ENCODE data around the gene UQCC2.

UQCC2 gene

DNA sequence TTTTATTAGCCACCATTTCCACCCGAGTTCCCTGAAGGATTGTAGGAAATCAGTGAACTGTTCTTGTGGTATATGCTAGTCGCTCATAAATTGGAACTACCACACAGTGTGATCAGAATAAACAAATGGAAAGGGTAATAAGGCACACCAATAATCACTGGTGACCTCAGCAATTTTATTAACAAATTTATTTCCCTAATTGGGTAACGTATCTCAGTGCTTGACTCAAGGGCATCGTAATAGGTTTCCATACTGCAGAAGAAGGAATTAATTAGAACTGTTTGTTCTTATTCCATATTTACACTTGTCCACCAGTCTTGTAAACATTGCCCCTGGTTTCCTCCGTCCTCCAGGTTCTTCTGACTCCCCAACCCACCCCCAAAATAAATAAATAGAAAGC, 10.0 kb upstream of the UQCC2 start:
- no peak for TF ChIP-seq CTCF (IDR thresholded peaks at IDR 0.05; ENCODE audit: low read length, missing control alignments)

GRCh38 chr6:33720998-33721397, 9.5 kb upstream of the UQCC2 start:
- no peak overlapping the region for H3K4me3 ChIP-seq (replicated peaks; ENCODE audit: low read depth, low read length)
- TF ChIP-seq CTCF (IDR thresholded peaks at IDR 0.05; ENCODE audit: low read length, missing control alignments), result no peak
- DNase-seq (ENCODE audit: low read depth), result no peak

More for the DNA sequence above, 10.0 kb upstream of the UQCC2 start:
- no peak overlapping the region for H3K4me3 ChIP-seq (replicated peaks; ENCODE audit: low read depth, low read length)
- DNase-seq (ENCODE audit: low read depth), result no peak

- no peak for DNase-seq (ENCODE audit: low read depth)
- H3K4me3 ChIP-seq (replicated peaks; ENCODE audit: low read depth, low read length), result no peak overlapping the region
- TF ChIP-seq CTCF (IDR thresholded peaks at IDR 0.05; ENCODE audit: low read length, missing control alignments), result no peak
Observed at GRCh38 chr6:33719326-33719987, 8.0 kb upstream of the UQCC2 start.

- H3K4me3 ChIP-seq (replicated peaks; ENCODE audit: low read depth, low read length), result no peak overlapping the region
- TF ChIP-seq CTCF (IDR thresholded peaks at IDR 0.05; ENCODE audit: low read length, missing control alignments), result no peak
- no peak for DNase-seq (ENCODE audit: low read depth)
Observed at GRCh38 chr6:33718713-33719112, 7.2 kb upstream of the UQCC2 start.

DNA sequence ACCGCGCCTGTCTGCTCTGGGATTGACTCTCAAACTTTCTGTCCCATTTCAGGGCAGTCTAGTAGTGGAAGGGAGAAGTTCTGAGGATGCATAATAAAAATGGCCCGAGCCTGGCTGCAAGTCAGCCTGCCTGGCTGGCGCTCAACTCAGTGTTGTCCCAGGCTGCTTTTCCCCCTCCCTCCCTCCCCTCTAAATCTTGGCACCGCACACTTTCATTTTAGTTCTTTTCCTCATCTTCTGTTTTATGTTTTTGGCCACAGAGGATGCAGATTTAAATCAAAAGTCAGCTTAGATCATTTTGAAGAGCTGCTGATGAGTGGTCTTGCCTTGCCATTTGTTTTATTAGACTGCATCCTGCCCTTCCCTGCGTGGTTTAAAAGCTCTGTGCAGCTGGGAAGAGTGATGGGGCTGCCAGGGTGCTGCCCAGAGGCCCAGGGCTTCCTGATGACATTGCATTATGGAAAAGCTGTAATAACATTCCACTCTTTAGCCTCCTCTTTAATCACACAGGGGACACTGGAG, 6.5 kb upstream of the UQCC2 start:
- no peak for DNase-seq (ENCODE audit: low read depth)
- no peak overlapping the region for H3K4me3 ChIP-seq (replicated peaks; ENCODE audit: low read depth, low read length)
- no peak for TF ChIP-seq CTCF (IDR thresholded peaks at IDR 0.05; ENCODE audit: low read length, missing control alignments)

- no peak for TF ChIP-seq CTCF (IDR thresholded peaks at IDR 0.05; ENCODE audit: low read length, missing control alignments)
- H3K4me3 ChIP-seq (replicated peaks; ENCODE audit: low read depth, low read length), result no peak overlapping the region
- no peak for DNase-seq (ENCODE audit: low read depth)
Observed at GRCh38 chr6:33716890-33717632, 5.6 kb upstream of the UQCC2 start.

All from fibroblast of pulmonary artery (primary cell).